Caco-2 (cell line): Measurements from ENCODE around the gene SDR39U1. TPM values are rescaled to one million over a fixed set of nuclear protein-coding genes. Genes with fewer than 3 reads are reported as not detected.

Experiments
- BruUV-seq: library from RNA; stranded (reverse); fragments of 400-500 nt; replicated peaks from 2 replicates; lab custom pipeline; 2021; lab: Mats Ljungman, UMichigan
- CTCF ChIA-PET: fragments of 300-600 bp; sonication (Branson Sonifier 250); formaldehyde crosslinking; loops from one replicate; lab custom pipeline; 2022; ENCODE audit warnings: antibody characterized with exemption; lab: Charles Lee
- POLR2A ChIA-PET: fragments of 300-600 bp; sonication (Branson Sonifier 250); formaldehyde crosslinking; loops from one replicate; lab custom pipeline; 2022; ENCODE audit warnings: antibody characterized with exemption; lab: Charles Lee
- DNase-seq, 2 experiments: peaks; one replicate each; pipeline versions ENCODE4 v3.0.0 to v3.0.0-alpha.2; 2020 to 2022
- H3K27me3 ChIP-seq: replicated peaks from 2 replicates; pipeline ENCODE4 v1.6.0; 2011; ENCODE audit warnings: low read length; ENCODE audit not compliant: control insufficient read depth, insufficient read depth
- H3K36me3 ChIP-seq: 2 replicates; pipeline ENCODE4 v1.5.1; 2011; ENCODE audit warnings: low read length; ENCODE audit not compliant: control insufficient read depth, insufficient read depth
- H3K4me1 ChIP-seq: fragments of 250-450 bp; sonication (Bioruptor Pico); 2 replicates; pipeline ENCODE4 v1.5.1; 2020; ENCODE audit warnings: mild to moderate bottlenecking
- H3K4me3 ChIP-seq: 2 replicates; pipeline ENCODE4 v1.5.1; 2011; ENCODE audit warnings: low read depth, mild to moderate bottlenecking, control low read depth, low read length
- H3K9me3 ChIP-seq: fragments of 250-450 bp; sonication (Bioruptor Pico); 2 replicates; pipeline ENCODE4 v1.5.1; 2020; ENCODE audit warnings: mild to moderate bottlenecking, moderate library complexity
- H3K27ac Mint-ChIP-seq: one replicate; pipeline ENCODE4 v1.8.0; 2022; ENCODE audit warnings: mixed read lengths; ENCODE audit not compliant: unreplicated experiment
- H3K27me3 Mint-ChIP-seq: one replicate; pipeline ENCODE4 v1.8.0; 2022; ENCODE audit warnings: mixed read lengths; ENCODE audit not compliant: insufficient read depth, unreplicated experiment
- H3K36me3 Mint-ChIP-seq: one replicate; pipeline ENCODE4 v1.8.0; 2022; ENCODE audit warnings: mild to moderate bottlenecking, mixed read lengths; ENCODE audit not compliant: insufficient read depth, unreplicated experiment
- H3K4me1 Mint-ChIP-seq: one replicate; pipeline ENCODE4 v1.8.0; 2022; ENCODE audit warnings: low read depth, mixed read lengths; ENCODE audit not compliant: unreplicated experiment
- H3K4me3 Mint-ChIP-seq: one replicate; pipeline ENCODE4 v1.8.0; 2022; ENCODE audit warnings: mild to moderate bottlenecking, moderate library complexity, mixed read lengths; ENCODE audit not compliant: unreplicated experiment
- H3K9me3 Mint-ChIP-seq: one replicate; pipeline ENCODE4 v1.8.0; 2022; ENCODE audit warnings: mixed read lengths; ENCODE audit not compliant: unreplicated experiment
- intact Hi-C: fragments of 100-400 bp; cut with micrococcal nuclease; formaldehyde crosslinking; loops from one replicate; pipeline ENCODE4 v1.10.0; 2022; ENCODE audit not compliant: unreplicated experiment
- total RNA-seq: library from RNA; stranded (reverse); gene quantifications from 2 replicates; pipeline ENCODE4 v1.2.3, GENCODE V29; 2022
- TF ChIP-seq, protein P1 (sequence below), 2 experiments: fragments of 200-600 bp in 1 of 2; IDR thresholded peaks; 1 replicate in 1 of 2; 2 replicates in 1 of 2; pipeline versions ENCODE4 v1.5.1 to v1.8.0; 2011 to 2022; ENCODE audit warnings: antibody characterized with exemption in 1 of 2, control low read depth in 1 of 2, inconsistent platforms in 1 of 2, low read depth in 1 of 2, low read length in 1 of 2, mild to moderate bottlenecking in 1 of 2, moderate library complexity in 1 of 2; ENCODE audit not compliant: insufficient read depth in 1 of 2, severe bottlenecking in 1 of 2, unreplicated experiment in 1 of 2

Gene SDR39U1
- total RNA-seq, 1 experiment from 2014 or later, result 44.1 TPM

DNA sequence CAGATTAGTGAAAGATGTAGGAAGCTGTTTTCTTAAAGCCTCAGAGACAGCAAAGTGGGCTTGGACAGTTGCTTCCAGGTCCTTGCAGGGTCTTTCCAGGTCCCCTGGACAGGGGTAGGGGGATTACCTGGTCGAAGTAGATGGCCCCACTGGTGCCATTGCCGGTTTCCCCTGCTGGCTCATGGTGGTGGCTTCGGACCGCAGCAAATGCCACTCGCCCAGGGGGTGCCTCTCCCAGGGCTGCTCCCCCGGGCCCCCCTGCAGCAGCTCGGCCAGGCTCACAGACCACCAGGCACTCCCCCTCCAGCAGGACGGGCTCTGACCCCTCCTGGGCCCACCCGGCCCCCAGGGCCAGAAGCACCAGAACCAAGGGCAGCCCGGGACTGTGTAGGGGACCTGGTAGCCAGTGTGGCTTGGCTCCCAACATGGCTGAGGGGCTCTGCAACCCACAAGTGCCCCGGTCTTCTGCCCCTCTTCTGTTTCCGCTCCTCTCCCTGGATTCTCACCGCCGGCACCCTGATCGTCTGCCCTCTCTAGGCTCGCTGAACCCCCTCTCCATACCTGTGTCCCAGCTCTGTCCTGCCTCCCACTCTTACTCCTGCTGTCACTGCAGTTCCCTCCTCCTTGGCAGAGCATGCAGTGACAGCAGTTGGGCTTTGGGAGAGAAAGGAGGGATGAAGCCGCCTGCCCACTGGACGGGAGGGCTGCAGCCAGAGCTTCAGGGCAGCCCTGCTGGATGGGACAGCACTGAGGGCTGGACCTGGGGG is 13.8 kb downstream of the SDR39U1 start:
- peak overlapping the region; percentile 85 for H3K27ac Mint-ChIP-seq
- Histone ChIP-seq H3K27me3 (no peaks in the 10 kb centered on the region), H3K4me3 (no peak overlapping the region), H3K4me1 (peaks cover 68% of the 10 kb centered on the region), H3K36me3 (peaks cover 3% of the 10 kb centered on the region; the same call in 1 of the 2 replicates), H3K9me3 (no peaks in the 10 kb centered on the region)
- DNase-seq, result no peak
- peaks cover 15% of the 10 kb centered on the region for H3K36me3 Mint-ChIP-seq
- peak overlapping the region; percentile 78 for H3K4me3 Mint-ChIP-seq
- no peaks in the 10 kb centered on the region for H3K9me3 Mint-ChIP-seq
- no TSS peak for BruUV-seq
- POLR2A ChIA-PET, result interaction anchor here (1.6 kb wide), 1 partner anchor 187 kb away, joined by 6 read pairs; the partner anchor contains the start of gene TINF2
- CTCF ChIA-PET, result interaction anchor here (3.7 kb wide), 1 partner anchor 63 kb away, joined by 111 read pairs; no protein-coding TSS in a partner anchor
- TF ChIP-seq, protein P1, sequence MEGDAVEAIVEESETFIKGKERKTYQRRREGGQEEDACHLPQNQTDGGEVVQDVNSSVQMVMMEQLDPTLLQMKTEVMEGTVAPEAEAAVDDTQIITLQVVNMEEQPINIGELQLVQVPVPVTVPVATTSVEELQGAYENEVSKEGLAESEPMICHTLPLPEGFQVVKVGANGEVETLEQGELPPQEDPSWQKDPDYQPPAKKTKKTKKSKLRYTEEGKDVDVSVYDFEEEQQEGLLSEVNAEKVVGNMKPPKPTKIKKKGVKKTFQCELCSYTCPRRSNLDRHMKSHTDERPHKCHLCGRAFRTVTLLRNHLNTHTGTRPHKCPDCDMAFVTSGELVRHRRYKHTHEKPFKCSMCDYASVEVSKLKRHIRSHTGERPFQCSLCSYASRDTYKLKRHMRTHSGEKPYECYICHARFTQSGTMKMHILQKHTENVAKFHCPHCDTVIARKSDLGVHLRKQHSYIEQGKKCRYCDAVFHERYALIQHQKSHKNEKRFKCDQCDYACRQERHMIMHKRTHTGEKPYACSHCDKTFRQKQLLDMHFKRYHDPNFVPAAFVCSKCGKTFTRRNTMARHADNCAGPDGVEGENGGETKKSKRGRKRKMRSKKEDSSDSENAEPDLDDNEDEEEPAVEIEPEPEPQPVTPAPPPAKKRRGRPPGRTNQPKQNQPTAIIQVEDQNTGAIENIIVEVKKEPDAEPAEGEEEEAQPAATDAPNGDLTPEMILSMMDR (IDR thresholded peaks at IDR 0.05; ENCODE audit: insufficient read depth in 1 of 2, low read depth in 1 of 2, low read length in 1 of 2, severe bottlenecking in 1 of 2, unreplicated experiment in 1 of 2), result no peak
- H3K4me1 Mint-ChIP-seq, result peaks cover 39% of the 10 kb centered on the region
- intact Hi-C loops, result no loop called here
- no peaks in the 10 kb centered on the region for H3K27me3 Mint-ChIP-seq

DNA sequence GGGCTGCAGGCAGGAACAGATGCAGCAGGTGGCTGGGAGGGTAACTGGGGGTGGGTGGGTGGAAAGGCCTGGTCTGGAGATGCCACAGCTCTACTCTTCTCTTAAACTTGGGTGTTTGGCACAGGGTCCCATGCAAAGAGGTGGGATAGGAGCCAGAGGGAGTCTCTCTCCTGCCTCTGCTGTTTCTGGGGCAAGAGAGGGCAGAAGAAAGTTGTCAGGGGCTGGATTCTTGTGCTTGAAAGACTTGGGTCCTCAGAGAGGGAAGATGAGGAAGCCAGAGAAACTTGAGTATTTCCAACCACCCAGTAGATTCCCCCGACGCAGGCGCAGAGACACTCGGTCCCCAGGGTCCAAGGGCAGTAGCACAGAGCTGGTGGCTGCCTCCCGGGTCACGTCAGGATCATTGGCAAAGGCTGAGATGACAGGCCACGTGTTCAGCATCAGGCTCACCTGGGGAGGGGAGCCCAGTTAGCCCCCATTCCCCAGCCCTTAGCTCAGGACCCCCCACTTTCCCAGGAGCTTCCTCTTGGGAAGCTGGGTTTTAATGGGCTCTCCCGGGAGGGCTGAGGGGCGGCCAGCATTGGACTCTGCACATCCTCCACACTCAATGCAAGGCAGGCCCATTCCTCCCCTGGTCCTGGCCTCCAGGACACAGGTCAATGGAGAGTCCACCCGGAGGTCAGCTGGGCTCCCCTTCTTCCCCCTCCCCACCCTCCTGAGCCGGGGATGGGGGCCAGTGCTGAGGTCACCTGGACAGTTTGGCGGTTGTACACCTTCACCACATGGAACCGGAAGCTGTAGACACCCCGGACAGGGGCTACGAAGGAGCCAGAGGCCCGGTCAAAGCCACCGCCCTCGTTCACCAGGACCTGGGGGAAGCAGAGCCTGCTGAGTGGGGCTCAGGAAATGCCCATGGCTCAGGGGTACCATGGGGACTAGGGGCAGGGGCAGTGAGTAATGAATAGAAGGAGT is 14.8 kb downstream of the SDR39U1 start:
- DNase-seq, result no peak
- Mint-ChIP-seq H3K27ac (peak overlapping the region; percentile 39), H3K36me3 (peaks cover 7% of the 10 kb centered on the region), H3K9me3 (no peaks in the 10 kb centered on the region), H3K27me3 (no peaks in the 10 kb centered on the region), H3K4me3 (peak overlapping the region; percentile 48), H3K4me1 (peaks cover 33% of the 10 kb centered on the region)
- Histone ChIP-seq H3K4me3 (no peak overlapping the region), H3K27me3 (no peaks in the 10 kb centered on the region), H3K9me3 (no peaks in the 10 kb centered on the region), H3K4me1 (peaks cover 71% of the 10 kb centered on the region), H3K36me3 (peaks cover 3% of the 10 kb centered on the region; the same call in 1 of the 2 replicates)
- ChIA-PET CTCF (interaction anchor here (1.2 to 2.3 kb wide), 3 partner anchors 8 to 95 kb away, joined by 5 to 23 read pairs (median 22); no protein-coding TSS in a partner anchor), POLR2A (interaction anchor here (1.0 kb wide), 2 partner anchors 14 to 62 kb away, joined by 3 read pairs; no protein-coding TSS in a partner anchor)
- intact Hi-C loops, result loop anchor here (1.0 kb wide), 1 partner anchor 61 kb away; no protein-coding TSS in a partner anchor
- BruUV-seq, result no TSS peak
- TF ChIP-seq, protein P1 (IDR thresholded peaks at IDR 0.05; ENCODE audit: insufficient read depth in 1 of 2, low read depth in 1 of 2, low read length in 1 of 2, severe bottlenecking in 1 of 2, unreplicated experiment in 1 of 2), result no peak
